ENCODE results near the gene PPM1H. TPM values are rescaled to one million over a fixed set of nuclear protein-coding genes. Genes with fewer than 3 reads are reported as not detected.

PPM1H gene
- total and polyA plus RNA-seq, 2 of the 8 experiments (the other 6 are each of a cell fraction or from before 2014, with no cell fraction given) = 16.4 to 36.1 TPM

DNA sequence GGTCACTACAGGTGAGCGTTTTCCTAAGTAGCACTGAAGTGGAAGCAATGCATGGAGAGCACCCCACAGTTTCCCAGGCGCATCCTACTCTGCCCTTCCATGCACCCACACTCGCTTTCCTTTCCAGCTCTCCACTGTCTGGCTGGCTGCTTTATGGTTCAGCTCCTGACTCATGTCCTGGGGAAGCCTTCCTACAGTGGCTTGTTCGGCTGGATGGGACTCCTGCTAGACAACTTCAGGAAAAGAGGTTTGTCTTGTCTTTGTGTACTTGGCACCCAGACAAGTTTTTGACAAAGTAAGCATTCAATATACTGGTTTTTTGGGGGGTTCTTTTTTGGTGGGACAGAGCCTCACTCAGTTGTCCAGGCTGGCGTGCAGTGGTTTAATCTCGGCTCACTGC lies 21.6 kb downstream of the PPM1H start:
- peaks cover 4 to 40% of the 10 kb centered on the region in 2 experiments; a peak in 3 of 4 replicates for H3K79me2 ChIP-seq (ENCODE audit: control insufficient read depth in 1 of 2, insufficient read depth in 2 of 2, low read length in 2 of 2)
- no peak overlapping the region for H2BK20ac ChIP-seq (ENCODE audit: low read length)
- no peaks in the 10 kb centered on the region for H3K23me2 ChIP-seq (ENCODE audit: low read depth, low read length)
- H3K4ac ChIP-seq (replicated peaks; ENCODE audit: insufficient read length, low read depth, low read length) = peak overlapping the region; percentile 61
- H2AK5ac ChIP-seq (ENCODE audit: low read depth, low read length) = peak overlapping the region; percentile 29; the same call in 1 of the 2 replicates
- no peak overlapping the region for H3K56ac ChIP-seq (replicated peaks; ENCODE audit: insufficient read length, low read depth, low read length)
- H3K23ac ChIP-seq (ENCODE audit: insufficient read length) = no peak overlapping the region
- H3K36me3 ChIP-seq (ENCODE audit: control insufficient read depth in 2 of 4, insufficient read depth in 4 of 4, low read length in 3 of 4) = no peaks in the 10 kb centered on the region
- H2BK5ac ChIP-seq (ENCODE audit: low read depth, low read length) = peak overlapping the region; percentile 28; the same call in 1 of the 2 replicates
- peak overlapping the region; percentile 48; the same call in 1 of the 2 replicates for H2BK15ac ChIP-seq (ENCODE audit: low read length)
- H3K14ac ChIP-seq (ENCODE audit: insufficient read length) = no peak overlapping the region
- peak overlapping the region; percentile 54; the same call in 1 of the 2 replicates for H3K18ac ChIP-seq (ENCODE audit: extremely low read depth, low read length)
- no peak overlapping the region for H3K4me3 ChIP-seq (ENCODE audit: extremely low read depth in 1 of 4, insufficient read depth in 2 of 4, low read depth in 3 of 4, low read length in 4 of 4)
- ChIA-PET POLR2A (ENCODE audit: partially characterized antibody) (interaction anchor here (1.0 to 1.7 kb wide), 3 partner anchors 8 to 47 kb away, joined by 3 to 10 read pairs (median 3); no protein-coding TSS in a partner anchor), CTCF (ENCODE audit: partially characterized antibody) (interaction anchor here (0.5 to 1.5 kb wide), 5 partner anchors 16 to 255 kb away, joined by 3 to 4 read pairs (median 3); no protein-coding TSS in a partner anchor)
- TF ChIP-seq ZNF274 (IDR thresholded peaks at IDR 0.05; ENCODE audit: borderline replicate concordance, extremely low read depth, low read length) (no peak), RBBP5 (IDR thresholded peaks at IDR 0.05; ENCODE audit: borderline replicate concordance, low read depth, low read length) (no peak), CHD2 (IDR thresholded peaks at IDR 0.05; ENCODE audit: low read length) (no peak), KDM4A (IDR thresholded peaks at IDR 0.05; ENCODE audit: low read depth, low read length, severe bottlenecking) (no peak), POLR2AphosphoS5 (IDR thresholded peaks at IDR 0.05; ENCODE audit: low read depth, low read length) (no peak), POLR2A (IDR thresholded peaks at IDR 0.05; ENCODE audit: control extremely low read depth in 1 of 2, low read depth in 2 of 2, low read length in 2 of 2) (no peak), CHD1 (IDR thresholded peaks at IDR 0.05; ENCODE audit: low read depth, low read length) (no peak), TAF1 (IDR thresholded peaks at IDR 0.05; ENCODE audit: low read depth, low read length) (no peak), EZH2 (IDR thresholded peaks at IDR 0.05; ENCODE audit: low read depth, low read length, severe bottlenecking) (no peak), CEBPB (IDR thresholded peaks at IDR 0.05; ENCODE audit: low read depth, low read length) (no peak), SIX5 (IDR thresholded peaks at IDR 0.05; ENCODE audit: low read depth, low read length) (no peak)
- TF ChIP-seq, protein P1, sequence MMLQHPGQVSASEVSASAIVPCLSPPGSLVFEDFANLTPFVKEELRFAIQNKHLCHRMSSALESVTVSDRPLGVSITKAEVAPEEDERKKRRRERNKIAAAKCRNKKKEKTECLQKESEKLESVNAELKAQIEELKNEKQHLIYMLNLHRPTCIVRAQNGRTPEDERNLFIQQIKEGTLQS (IDR thresholded peaks at IDR 0.05; ENCODE audit: insufficient read depth, low read depth, low read length) = no peak
- no peak for DNase-seq (ENCODE audit: low read depth in 1 of 2, low spot score in 2 of 2)
- H3K9me3 ChIP-seq (ENCODE audit: insufficient read depth in 2 of 2, low read depth in 1 of 2, low read length in 1 of 2) = no peaks in the 10 kb centered on the region
- FAIRE-seq = no peak
- H3K9ac ChIP-seq (replicated peaks in 1 of 4; ENCODE audit: extremely low read depth in 1 of 4, low read depth in 3 of 4, low read length in 3 of 4) = no peak overlapping the region
- H4K20me1 ChIP-seq (replicated peaks in 1 of 2; ENCODE audit: control insufficient read depth in 1 of 2, insufficient read depth in 2 of 2, low read length in 2 of 2) = peaks cover 0 to 4% of the 10 kb centered on the region in 2 experiments
- H3K27me3 ChIP-seq (replicated peaks in 1 of 4; ENCODE audit: control insufficient read depth in 3 of 4, extremely low read depth in 1 of 4, insufficient read depth in 3 of 4, low read length in 3 of 4) = no peaks in the 10 kb centered on the region
- H4K91ac ChIP-seq (replicated peaks; ENCODE audit: insufficient read length, low read length) = no peak overlapping the region
- WGBS, 2 experiments (ENCODE audit: extremely low coverage in 1 of 2, insufficient coverage in 1 of 2, insufficient read length in 1 of 2, insufficient replicate concordance in 2 of 2, low coverage in 1 of 2, low lambda C conversion rate in 2 of 2, missing lambda C conversion rate in 1 of 2) = 87% methylated on average over 6 of the region's 6 CpGs; no CpG with 5 or more reads in 1 of the 2 experiments
- no peak overlapping the region for H4K5ac ChIP-seq (ENCODE audit: insufficient read length, low read depth, low read length)
- no peak overlapping the region for H2AFZ ChIP-seq (ENCODE audit: low read length)
- peak overlapping the region in 1 of 2 experiments; percentile 9; a peak in 1 of 4 replicates for H3K4me2 ChIP-seq (ENCODE audit: insufficient read depth in 1 of 2, low read depth in 2 of 2, low read length in 2 of 2)
- H2BK120ac ChIP-seq (replicated peaks; ENCODE audit: low read depth, low read length) = peak overlapping the region; percentile 34
- peaks cover 6% of the 10 kb centered on the region; the same call in 1 of the 2 replicates for H3K79me1 ChIP-seq (ENCODE audit: low read depth, low read length)
- no peak overlapping the region for H3K27ac ChIP-seq (ENCODE audit: low read depth, low read length)
- peaks cover 2 to 29% (median 26%) of the 10 kb centered on the region in 4 experiments for H3K4me1 ChIP-seq (replicated peaks in 1 of 4; ENCODE audit: control insufficient read depth in 3 of 4, insufficient read depth in 4 of 4, low read length in 3 of 4)
- peak overlapping the region; percentile 78 for H2BK12ac ChIP-seq (ENCODE audit: low read depth, low read length)
- H4K8ac ChIP-seq (ENCODE audit: extremely low read depth, insufficient read depth, low read length) = no peak overlapping the region
